GM23248 (cell line): ENCODE results near the gene RNF115. TPM values are rescaled to one million over a fixed set of nuclear protein-coding genes. Genes with fewer than 3 reads are reported as not detected.
A peak's percentile ranks its signal among the peaks of the same experiment; 100 is the strongest.

Experiments used
- DNase-seq: peaks from one replicate; pipeline ENCODE4 v3.0.0-alpha.2; 2015
- H2AFZ ChIP-seq: fragments of 200-600 bp; sonication (generic); 2 replicates; pipeline ENCODE4 v1.6.1; 2016; ENCODE audit warnings: antibody characterized with exemption
- H3F3A ChIP-seq: fragments of 200-600 bp; sonication (generic); 2 replicates; pipeline ENCODE4 v1.6.1; 2016; ENCODE audit warnings: mild to moderate bottlenecking, antibody characterized with exemption, mixed run types; ENCODE audit not compliant: insufficient read depth
- H3K27ac ChIP-seq: fragments of 200-600 bp; sonication (generic); 2 replicates; pipeline ENCODE4 v1.5.1; 2016; ENCODE audit warnings: mild to moderate bottlenecking
- H3K27me3 ChIP-seq: fragments of 200-600 bp; sonication (generic); replicated peaks from 2 replicates; pipeline ENCODE4 v1.6.1; 2016; ENCODE audit warnings: mild to moderate bottlenecking; ENCODE audit not compliant: insufficient read depth
- H3K36me3 ChIP-seq: fragments of 200-600 bp; sonication (generic); 2 replicates; pipeline ENCODE4 v1.6.1; 2016; ENCODE audit warnings: low read depth, mild to moderate bottlenecking
- H3K4me1 ChIP-seq: fragments of 200-600 bp; sonication (generic); 2 replicates; pipeline ENCODE4 v1.6.1; 2016; ENCODE audit warnings: mild to moderate bottlenecking; ENCODE audit not compliant: insufficient read depth
- H3K4me2 ChIP-seq: fragments of 200-600 bp; sonication (generic); one replicate; pipeline ENCODE4 v1.6.1; 2016; ENCODE audit warnings: mild to moderate bottlenecking; ENCODE audit not compliant: unreplicated experiment
- H3K4me3 ChIP-seq: fragments of 200-600 bp; sonication (generic); 2 replicates; pipeline ENCODE4 v1.5.1; 2016; ENCODE audit warnings: mild to moderate bottlenecking
- H3K79me2 ChIP-seq: fragments of 200-600 bp; sonication (generic); 2 replicates; pipeline ENCODE4 v1.6.1; 2016; ENCODE audit warnings: mild to moderate bottlenecking; ENCODE audit not compliant: insufficient read depth
- H3K9ac ChIP-seq: fragments of 200-600 bp; sonication (generic); 2 replicates; pipeline ENCODE4 v1.6.1; 2016; ENCODE audit warnings: mild to moderate bottlenecking
- H3K9me2 ChIP-seq: fragments of 200-600 bp; sonication (generic); 2 replicates; pipeline ENCODE4 v1.6.1; 2016; ENCODE audit warnings: mixed run types, mild to moderate bottlenecking, moderate library complexity; ENCODE audit not compliant: insufficient read depth
- H3K9me3 ChIP-seq: fragments of 200-600 bp; sonication (generic); one replicate; pipeline ENCODE4 v1.6.1; 2017; ENCODE audit warnings: low read depth
- H4K20me1 ChIP-seq: fragments of 200-600 bp; sonication (generic); 2 replicates; pipeline ENCODE4 v1.6.0; 2016; ENCODE audit not compliant: insufficient read depth
- EZH2 ChIP-seq: fragments of 200-600 bp; sonication (generic); IDR thresholded peaks from 2 replicates; pipeline ENCODE4 v1.6.1; 2018; ENCODE audit warnings: antibody characterized with exemption, mild to moderate bottlenecking; ENCODE audit not compliant: insufficient read depth, poor library complexity, severe bottlenecking
- EZH2phosphoT487 ChIP-seq: fragments of 200-600 bp; sonication (generic); IDR thresholded peaks from 2 replicates; pipeline ENCODE4 v1.6.1; 2018; ENCODE audit warnings: antibody characterized with exemption, moderate library complexity, mild to moderate bottlenecking, low read depth; ENCODE audit not compliant: insufficient read depth
- WGBS, 2 experiments: methylation state at CpG; one replicate each; pipeline ENCODE4 v1.1.6; 2015 to 2017; ENCODE audit warnings: low lambda C conversion rate in 2 of 2, low coverage in 1 of 2; ENCODE audit errors: missing lambda C conversion rate in 2 of 2; 5-methylcytosine and 5-hydroxymethylcytosine counted together
- in situ Hi-C: fragments of 300-500 bp; cut with MboI; formaldehyde crosslinking; loops from 2 replicates; pipeline ENCODE4 v1.15.0; 2020
- polyA plus RNA-seq: library from polyadenylated mRNA; unstranded; fragments of >200 nt; fragmentation: Nextera tagmentation; extraction: Ambion mirVana; gene quantifications from 2 replicates; pipeline ENCODE4 v1.2.1, GENCODE V29; 2016
- total RNA-seq: library from RNA; depleted of rRNA; stranded (reverse); fragments of >200 nt; shearing (Covaris generic); gene quantifications from 2 replicates; pipeline ENCODE4 v1.2.3, GENCODE V29; 2014

Gene RNF115
- total and polyA plus RNA-seq, 2 experiments from 2014 or later, result 14.2 to 14.5 TPM

DNA sequence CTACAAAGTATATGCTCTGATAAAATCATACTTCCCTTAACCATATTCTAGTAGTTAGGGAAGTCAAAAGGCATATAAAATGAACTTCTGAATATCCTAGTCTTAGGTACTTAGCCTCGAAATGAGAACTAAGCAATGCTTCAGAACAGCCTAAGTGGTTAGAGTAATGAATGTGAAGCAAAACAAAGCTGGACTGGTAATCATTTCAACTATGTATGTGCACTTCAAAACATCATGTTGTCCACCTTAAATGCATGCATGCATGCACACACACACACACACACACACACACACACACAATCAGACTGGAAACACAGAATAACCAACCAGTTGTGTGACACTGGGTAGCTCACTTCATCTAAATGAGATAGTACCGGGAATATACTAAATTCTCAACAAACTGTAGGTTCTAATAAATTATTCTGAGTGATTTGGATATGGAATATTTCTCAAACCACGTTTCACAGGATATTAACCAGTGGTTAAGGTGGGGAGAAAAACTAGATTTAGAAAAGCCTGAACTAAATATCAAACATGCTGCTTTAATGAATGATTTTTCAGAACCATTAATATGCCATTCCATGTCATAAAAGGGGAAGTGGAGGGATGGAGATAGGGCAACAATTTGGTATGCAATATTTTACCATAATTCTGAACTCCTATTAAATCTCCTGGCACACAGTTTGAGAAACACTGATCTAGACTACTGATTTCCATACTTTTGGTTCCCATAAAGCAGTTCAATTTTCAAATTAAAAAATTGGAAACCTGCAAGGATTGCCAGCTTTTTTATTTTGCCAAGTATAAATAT lies 19.5 kb downstream of the RNF115 start:
- H2AFZ ChIP-seq, result no peak overlapping the region
- no peak overlapping the region for H3K4me3 ChIP-seq
- no peaks in the 10 kb centered on the region for H3K9me3 ChIP-seq
- H3K9ac ChIP-seq, result no peak overlapping the region
- H3K4me2 ChIP-seq, result peak overlapping the region; percentile 2
- H3K4me1 ChIP-seq, result peaks cover 37% of the 10 kb centered on the region
- TF ChIP-seq EZH2 (no peak), EZH2phosphoT487 (no peak)
- peak; percentile 16 for DNase-seq
- peaks cover 99% of the 10 kb centered on the region for H3K79me2 ChIP-seq
- no peaks in the 10 kb centered on the region for H3K27me3 ChIP-seq
- no peaks in the 10 kb centered on the region for H3K36me3 ChIP-seq
- in situ Hi-C loops, result no loop called here
- 80 to 81% methylated on average over 3 of the region's 3 CpGs for WGBS, 2 experiments
- no peaks in the 10 kb centered on the region; the same call in 1 of the 2 replicates for H3F3A ChIP-seq
- H3K9me2 ChIP-seq, result no peaks in the 10 kb centered on the region
- H3K27ac ChIP-seq, result no peak overlapping the region
- peaks cover 11% of the 10 kb centered on the region for H4K20me1 ChIP-seq

DNA sequence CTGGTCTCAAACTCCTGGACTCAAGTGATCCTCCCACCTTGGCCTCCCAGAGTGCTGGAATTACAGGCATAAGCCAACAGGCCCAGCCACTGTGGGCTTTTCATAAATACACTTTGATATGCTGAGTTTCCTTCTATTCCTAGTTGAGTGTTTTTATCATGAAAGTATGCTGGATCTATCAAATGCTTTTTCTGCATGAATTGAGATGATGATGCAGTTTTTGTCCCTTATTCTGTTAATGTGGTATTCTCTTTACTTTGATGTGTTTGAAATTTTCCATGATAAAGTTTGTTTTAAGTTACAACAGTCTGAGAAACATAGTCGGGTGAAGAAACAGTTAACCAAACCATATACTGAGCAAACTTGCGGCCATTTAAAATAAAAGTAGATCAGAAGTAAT lies 24.1 kb downstream of the RNF115 start:
- H3K27ac ChIP-seq, result no peak overlapping the region
- DNase-seq, result no peak

DNA sequence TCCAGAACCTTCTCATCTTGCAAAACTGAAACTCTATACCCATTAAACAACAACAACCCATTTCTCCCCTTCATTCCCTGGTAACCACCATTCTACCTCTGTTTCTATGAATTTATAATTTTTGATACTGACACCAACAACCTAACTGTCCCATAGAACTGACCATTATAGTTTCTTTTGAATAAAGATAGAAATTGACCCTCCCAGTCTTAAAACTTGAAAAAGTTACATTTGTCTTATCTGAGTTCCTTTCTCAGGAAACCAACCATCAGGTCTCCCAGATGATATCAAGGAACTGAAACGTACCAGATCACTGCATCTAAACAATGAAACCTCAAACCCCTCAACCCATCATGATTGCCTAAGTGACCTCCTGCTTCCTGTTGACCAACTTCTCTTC lies 27.1 kb downstream of the RNF115 start:
- Histone ChIP-seq H3F3A (no peaks in the 10 kb centered on the region; the same call in 1 of the 2 replicates), H3K9me3 (no peaks in the 10 kb centered on the region), H3K9me2 (no peaks in the 10 kb centered on the region), H3K27me3 (no peaks in the 10 kb centered on the region), H3K9ac (no peak overlapping the region), H3K36me3 (0 out of 2 replicates have a peak, but pooled peaks cover 2% of the 10 kb centered on the region), H3K4me3 (no peak overlapping the region), H3K4me1 (peaks cover 14% of the 10 kb centered on the region), H3K4me2 (no peak overlapping the region), H4K20me1 (no peaks in the 10 kb centered on the region), H3K79me2 (peaks cover 100% of the 10 kb centered on the region), H3K27ac (no peak overlapping the region), H2AFZ (no peak overlapping the region)
- no peak for TF ChIP-seq EZH2phosphoT487
- TF ChIP-seq EZH2, result no peak
- no peak for DNase-seq
- in situ Hi-C loops, result no loop called here
- WGBS, 2 experiments, result 37 to 53% methylated on average over 1 of the region's 1 CpG

More for the DNA sequence above, 24.1 kb downstream of the RNF115 start:
- 92 to 97% methylated on average over 2 of the region's 2 CpGs for WGBS, 2 experiments
- Histone ChIP-seq H3F3A (no peaks in the 10 kb centered on the region; the same call in 1 of the 2 replicates), H3K4me1 (peaks cover 29% of the 10 kb centered on the region), H3K9ac (no peak overlapping the region), H3K4me2 (no peak overlapping the region), H4K20me1 (no peaks in the 10 kb centered on the region; the same call in 1 of the 2 replicates), H3K36me3 (no peaks in the 10 kb centered on the region), H3K9me3 (no peaks in the 10 kb centered on the region), H2AFZ (no peak overlapping the region), H3K9me2 (no peaks in the 10 kb centered on the region), H3K4me3 (no peak overlapping the region), H3K27me3 (no peaks in the 10 kb centered on the region), H3K79me2 (peaks cover 100% of the 10 kb centered on the region)
- in situ Hi-C loops, result no loop called here
- TF ChIP-seq EZH2 (no peak), EZH2phosphoT487 (no peak)

DNA sequence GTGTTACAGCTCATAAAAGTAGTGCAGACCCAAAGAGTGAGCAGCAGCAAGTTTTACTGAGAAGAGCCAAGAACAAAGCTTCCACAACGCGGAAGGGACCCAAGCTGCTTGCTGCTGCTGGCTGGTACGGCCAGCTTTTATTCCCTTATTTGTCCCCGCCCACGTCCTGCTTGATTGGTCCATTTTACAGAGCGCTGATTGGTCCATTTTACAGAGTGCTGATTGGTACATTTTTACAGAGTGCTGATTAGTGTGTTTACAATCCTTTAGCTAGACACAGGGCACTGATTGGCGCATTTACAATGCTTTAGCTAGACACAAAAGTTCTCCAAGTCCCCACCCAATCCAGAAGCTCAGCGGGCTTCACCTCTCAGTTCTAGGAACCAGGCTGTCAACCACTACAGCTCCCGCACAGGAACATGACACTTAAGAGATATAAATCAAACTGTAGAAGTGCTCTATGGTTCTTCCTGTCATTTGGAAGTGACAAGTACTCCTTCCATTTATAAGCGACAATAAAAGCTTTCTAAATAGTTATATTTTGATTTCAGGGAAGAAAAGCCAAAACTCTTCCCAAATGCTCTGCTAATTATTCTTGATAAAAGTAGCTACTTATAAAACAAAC lies 28.5 kb downstream of the RNF115 start:
- WGBS, 2 experiments, result 96 to 98% methylated on average over 10 of the region's 10 CpGs
- Histone ChIP-seq H4K20me1 (no peaks in the 10 kb centered on the region), H3F3A (no peaks in the 10 kb centered on the region; the same call in 1 of the 2 replicates), H3K9me2 (no peaks in the 10 kb centered on the region), H3K4me1 (peaks cover under 1% of the 10 kb centered on the region; the same call in 1 of the 2 replicates), H3K27ac (no peak overlapping the region), H3K4me2 (no peak overlapping the region), H3K36me3 (0 out of 2 replicates have a peak, but pooled peaks cover 2% of the 10 kb centered on the region), H3K9ac (no peak overlapping the region), H3K4me3 (no peak overlapping the region), H3K9me3 (no peaks in the 10 kb centered on the region), H3K79me2 (peaks cover 100% of the 10 kb centered on the region), H2AFZ (no peak overlapping the region), H3K27me3 (no peaks in the 10 kb centered on the region)
- in situ Hi-C loops, result no loop called here
- no peak for TF ChIP-seq EZH2
- no peak for TF ChIP-seq EZH2phosphoT487
- DNase-seq, result no peak
